ENCODE measurements around the gene PTPRN2.

Gene PTPRN2

GRCh38 chr7:158236400-158236799, 351.2 kb downstream of the PTPRN2 start:
- H3K4me3 ChIP-seq (ENCODE audit: low read depth, low read length), result no peak overlapping the region
- TF ChIP-seq CTCF (IDR thresholded peaks at IDR 0.05; ENCODE audit: borderline replicate concordance, insufficient read depth, low read depth, low read length), result no peak

- H3K4me3 ChIP-seq (ENCODE audit: low read depth, low read length), result no peak overlapping the region
- TF ChIP-seq CTCF (IDR thresholded peaks at IDR 0.05; ENCODE audit: borderline replicate concordance, insufficient read depth, low read depth, low read length), result no peak
These were observed 351.8 kb downstream of the PTPRN2 start for GRCh38 chr7:158235862-158236261.

- no peak for TF ChIP-seq CTCF (IDR thresholded peaks at IDR 0.05; ENCODE audit: borderline replicate concordance, insufficient read depth, low read depth, low read length)
- no peak overlapping the region for H3K4me3 ChIP-seq (ENCODE audit: low read depth, low read length)
These were observed 357.7 kb downstream of the PTPRN2 start for GRCh38 chr7:158229945-158230344.

GRCh38 chr7:158228986-158229385, 358.6 kb downstream of the PTPRN2 start:
- no peak for TF ChIP-seq CTCF (IDR thresholded peaks at IDR 0.05; ENCODE audit: borderline replicate concordance, insufficient read depth, low read depth, low read length)
- H3K4me3 ChIP-seq (ENCODE audit: low read depth, low read length), result no peak overlapping the region

- no peak overlapping the region for H3K4me3 ChIP-seq (ENCODE audit: low read depth, low read length)
- TF ChIP-seq CTCF (IDR thresholded peaks at IDR 0.05; ENCODE audit: borderline replicate concordance, insufficient read depth, low read depth, low read length), result no peak
These were observed 359.5 kb downstream of the PTPRN2 start for GRCh38 chr7:158228131-158228530.

- no peak overlapping the region for H3K4me3 ChIP-seq (ENCODE audit: low read depth, low read length)
- no peak for TF ChIP-seq CTCF (IDR thresholded peaks at IDR 0.05; ENCODE audit: borderline replicate concordance, insufficient read depth, low read depth, low read length)
These were observed 360.2 kb downstream of the PTPRN2 start for GRCh38 chr7:158227258-158227984.

- no peak overlapping the region for H3K4me3 ChIP-seq (ENCODE audit: low read depth, low read length)
- TF ChIP-seq CTCF (IDR thresholded peaks at IDR 0.05; ENCODE audit: borderline replicate concordance, insufficient read depth, low read depth, low read length), result no peak
These were observed 371.4 kb downstream of the PTPRN2 start for GRCh38 chr7:158216198-158216597.
